WTC11 (cell line): ENCODE results near the gene CTRB1. TPM values are rescaled to one million over a fixed set of nuclear protein-coding genes. Genes with fewer than 3 reads are reported as not detected.

Experiments
- ATF3 ChIP-seq: sonication (generic); formaldehyde crosslinking; conservative IDR thresholded peaks from 2 replicates; pipeline ENCODE4 v1.8.1; 2022; ENCODE audit warnings: mild to moderate bottlenecking, missing genetic modification reagents
- E2F1 ChIP-seq: sonication (generic); formaldehyde crosslinking; IDR thresholded peaks from 2 replicates; pipeline ENCODE4 v1.8.0; 2022; ENCODE audit warnings: mild to moderate bottlenecking, missing genetic modification reagents
- E2F4 ChIP-seq: sonication (generic); formaldehyde crosslinking; IDR thresholded peaks from 2 replicates; pipeline ENCODE4 v1.8.1; 2022; ENCODE audit warnings: low read depth, mild to moderate bottlenecking, moderate library complexity, missing genetic modification reagents, borderline replicate concordance
- ELF4 ChIP-seq: sonication (generic); formaldehyde crosslinking; IDR thresholded peaks from 2 replicates; pipeline ENCODE4 v1.8.1; 2022; ENCODE audit warnings: low read depth, mild to moderate bottlenecking, moderate library complexity, missing genetic modification reagents
- FOXP1 ChIP-seq: sonication (generic); formaldehyde crosslinking; IDR thresholded peaks from 2 replicates; pipeline ENCODE4 v1.8.0; 2022; ENCODE audit warnings: missing genetic modification reagents, mild to moderate bottlenecking, moderate library complexity, borderline replicate concordance
- KAT7 ChIP-seq: sonication (generic); formaldehyde crosslinking; IDR thresholded peaks from 2 replicates; pipeline ENCODE4 v1.8.1; 2023; ENCODE audit warnings: missing genetic modification reagents, mild to moderate bottlenecking, borderline replicate concordance
- SMAD4 ChIP-seq: sonication (generic); formaldehyde crosslinking; IDR thresholded peaks from 2 replicates; pipeline ENCODE4 v1.8.0; 2022; ENCODE audit warnings: mild to moderate bottlenecking, missing genetic modification reagents
- ZNF121 ChIP-seq: sonication (generic); formaldehyde crosslinking; IDR thresholded peaks from 2 replicates; pipeline ENCODE4 v1.8.0; 2023; ENCODE audit warnings: missing genetic modification reagents
- ZNF263 ChIP-seq: sonication (generic); formaldehyde crosslinking; IDR thresholded peaks from 2 replicates; pipeline ENCODE4 v1.8.1; 2022; ENCODE audit warnings: low read depth, mild to moderate bottlenecking, moderate library complexity, missing genetic modification reagents
- ZNF317 ChIP-seq: sonication (generic); formaldehyde crosslinking; IDR thresholded peaks from 2 replicates; pipeline ENCODE4 v1.8.1; 2023; ENCODE audit warnings: low read depth, mild to moderate bottlenecking, moderate library complexity, missing genetic modification reagents, borderline replicate concordance
- ZNF396 ChIP-seq: fragments of 250-450 bp; sonication (Bioruptor Pico); IDR thresholded peaks from 2 replicates; pipeline ENCODE4 v1.8.0; 2021; ENCODE audit warnings: mild to moderate bottlenecking, moderate library complexity, borderline replicate concordance
- ZNF423 ChIP-seq: fragments of 250-450 bp; sonication (Bioruptor Pico); IDR thresholded peaks from 2 replicates; pipeline ENCODE4 v2.1.2; 2022; ENCODE audit warnings: mild to moderate bottlenecking, moderate library complexity
- ZNF671 ChIP-seq: fragments of 250-450 bp; sonication (Bioruptor Pico); IDR thresholded peaks from 2 replicates; pipeline ENCODE4 v1.8.0; 2021; ENCODE audit warnings: mild to moderate bottlenecking
- ZSCAN18 ChIP-seq: fragments of 250-450 bp; sonication (Bioruptor Pico); IDR thresholded peaks from 2 replicates; pipeline ENCODE4 v2.1.2; 2022; ENCODE audit warnings: mild to moderate bottlenecking, moderate library complexity
- total RNA-seq: library from RNA; stranded (reverse); gene quantifications from 3 replicates; pipeline ENCODE4 v1.2.3, GENCODE V29; 2021
- TF ChIP-seq, protein P1 (sequence below): sonication (generic); formaldehyde crosslinking; IDR thresholded peaks from 2 replicates; pipeline ENCODE4 v1.8.1; 2023; ENCODE audit warnings: mild to moderate bottlenecking, missing genetic modification reagents, borderline replicate concordance
- TF ChIP-seq, protein P2 (sequence below): sonication (generic); formaldehyde crosslinking; IDR thresholded peaks from 2 replicates; pipeline ENCODE4 v1.8.0; 2023; ENCODE audit warnings: missing genetic modification reagents
- TF ChIP-seq, protein P3 (sequence below): fragments of 250-450 bp; sonication (Bioruptor Pico); IDR thresholded peaks from 2 replicates; pipeline ENCODE4 v1.9.0; 2021; ENCODE audit warnings: mild to moderate bottlenecking
- TF ChIP-seq, protein P4 (sequence below): sonication (generic); formaldehyde crosslinking; IDR thresholded peaks from 2 replicates; pipeline ENCODE4 v1.8.0; 2022; ENCODE audit warnings: mild to moderate bottlenecking, missing genetic modification reagents
- TF ChIP-seq, protein P5 (sequence below): sonication (generic); formaldehyde crosslinking; IDR thresholded peaks from 2 replicates; pipeline ENCODE4 v1.8.1; 2022; ENCODE audit warnings: mild to moderate bottlenecking, moderate library complexity, missing genetic modification reagents
- TF ChIP-seq, protein P6 (sequence below): sonication (generic); formaldehyde crosslinking; IDR thresholded peaks from 2 replicates; pipeline ENCODE4 v1.8.0; 2022; ENCODE audit warnings: mild to moderate bottlenecking, missing genetic modification reagents
- TF ChIP-seq, protein P7 (sequence below): sonication (generic); formaldehyde crosslinking; IDR thresholded peaks from 2 replicates; pipeline ENCODE4 v1.8.1; 2022; ENCODE audit warnings: low read depth, missing genetic modification reagents, borderline replicate concordance

The CTRB1 gene
- total RNA-seq, 1 experiment from 2014 or later: 3.9 TPM

DNA sequence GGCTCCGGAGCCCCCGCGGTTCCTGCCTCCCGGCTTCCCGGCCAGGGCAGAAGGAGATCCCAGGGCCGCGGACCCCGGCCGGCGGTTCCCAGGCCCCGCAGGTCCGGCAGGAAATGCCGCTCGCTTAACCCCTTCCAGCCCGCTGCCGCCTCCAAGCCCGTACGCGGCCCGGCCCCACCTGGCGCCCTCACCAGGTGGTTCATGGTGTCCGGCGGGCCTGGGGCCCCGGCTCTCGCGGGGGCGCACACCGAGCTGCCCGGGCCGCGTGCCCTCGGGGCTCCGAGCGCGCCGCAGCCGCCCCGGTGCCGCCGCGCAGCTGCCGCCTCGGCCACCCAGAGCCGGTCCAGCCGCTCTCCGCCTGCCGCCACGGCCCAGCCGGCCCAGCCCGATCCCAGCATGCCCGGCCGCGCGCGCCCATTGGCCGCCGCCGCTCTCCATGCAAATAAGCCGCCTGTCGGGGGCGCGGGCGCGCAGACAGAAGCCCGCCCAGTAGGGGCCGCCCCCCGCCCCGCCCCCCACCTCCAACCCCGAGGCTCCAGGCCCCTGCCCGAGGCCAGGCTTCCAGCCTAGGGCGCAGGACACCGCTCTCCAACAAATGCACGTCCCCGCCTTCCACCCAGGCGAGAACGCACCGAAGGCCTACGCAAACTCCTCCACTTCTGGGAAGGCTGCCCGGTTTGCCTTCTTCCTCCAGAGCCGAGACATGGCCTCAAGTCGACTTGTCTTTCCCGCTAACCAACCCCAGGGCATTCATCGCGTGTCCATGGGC, 32.7 kb downstream of the CTRB1 start, which contains the start of gene BCAR1 (continued):
- TF ChIP-seq ZNF423 (CRISPR knock-in tag) (peak; percentile 52; the same call in 1 of the 2 replicates), ZNF317 (CRISPR knock-in tag) (no peak), KAT7 (CRISPR knock-in tag) (no peak; the same call in 1 of the 2 replicates), ZSCAN18 (CRISPR knock-in tag) (no peak), SMAD4 (CRISPR knock-in tag) (no peak), FOXP1 (CRISPR knock-in tag) (no peak), ZNF671 (CRISPR knock-in tag) (no peak), E2F1 (CRISPR knock-in tag) (no peak), ZNF263 (CRISPR knock-in tag) (no peak), E2F4 (CRISPR knock-in tag) (no peak), ZNF121 (CRISPR knock-in tag) (no peak), ATF3 (CRISPR knock-in tag) (no peak), ELF4 (CRISPR knock-in tag) (no peak), ZNF396 (CRISPR knock-in tag) (no peak)
- TF ChIP-seq, protein P1, sequence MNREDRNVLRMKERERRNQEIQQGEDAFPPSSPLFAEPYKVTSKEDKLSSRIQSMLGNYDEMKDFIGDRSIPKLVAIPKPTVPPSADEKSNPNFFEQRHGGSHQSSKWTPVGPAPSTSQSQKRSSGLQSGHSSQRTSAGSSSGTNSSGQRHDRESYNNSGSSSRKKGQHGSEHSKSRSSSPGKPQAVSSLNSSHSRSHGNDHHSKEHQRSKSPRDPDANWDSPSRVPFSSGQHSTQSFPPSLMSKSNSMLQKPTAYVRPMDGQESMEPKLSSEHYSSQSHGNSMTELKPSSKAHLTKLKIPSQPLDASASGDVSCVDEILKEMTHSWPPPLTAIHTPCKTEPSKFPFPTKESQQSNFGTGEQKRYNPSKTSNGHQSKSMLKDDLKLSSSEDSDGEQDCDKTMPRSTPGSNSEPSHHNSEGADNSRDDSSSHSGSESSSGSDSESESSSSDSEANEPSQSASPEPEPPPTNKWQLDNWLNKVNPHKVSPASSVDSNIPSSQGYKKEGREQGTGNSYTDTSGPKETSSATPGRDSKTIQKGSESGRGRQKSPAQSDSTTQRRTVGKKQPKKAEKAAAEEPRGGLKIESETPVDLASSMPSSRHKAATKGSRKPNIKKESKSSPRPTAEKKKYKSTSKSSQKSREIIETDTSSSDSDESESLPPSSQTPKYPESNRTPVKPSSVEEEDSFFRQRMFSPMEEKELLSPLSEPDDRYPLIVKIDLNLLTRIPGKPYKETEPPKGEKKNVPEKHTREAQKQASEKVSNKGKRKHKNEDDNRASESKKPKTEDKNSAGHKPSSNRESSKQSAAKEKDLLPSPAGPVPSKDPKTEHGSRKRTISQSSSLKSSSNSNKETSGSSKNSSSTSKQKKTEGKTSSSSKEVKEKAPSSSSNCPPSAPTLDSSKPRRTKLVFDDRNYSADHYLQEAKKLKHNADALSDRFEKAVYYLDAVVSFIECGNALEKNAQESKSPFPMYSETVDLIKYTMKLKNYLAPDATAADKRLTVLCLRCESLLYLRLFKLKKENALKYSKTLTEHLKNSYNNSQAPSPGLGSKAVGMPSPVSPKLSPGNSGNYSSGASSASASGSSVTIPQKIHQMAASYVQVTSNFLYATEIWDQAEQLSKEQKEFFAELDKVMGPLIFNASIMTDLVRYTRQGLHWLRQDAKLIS (CRISPR knock-in tag): no peak
- TF ChIP-seq, protein P2, sequence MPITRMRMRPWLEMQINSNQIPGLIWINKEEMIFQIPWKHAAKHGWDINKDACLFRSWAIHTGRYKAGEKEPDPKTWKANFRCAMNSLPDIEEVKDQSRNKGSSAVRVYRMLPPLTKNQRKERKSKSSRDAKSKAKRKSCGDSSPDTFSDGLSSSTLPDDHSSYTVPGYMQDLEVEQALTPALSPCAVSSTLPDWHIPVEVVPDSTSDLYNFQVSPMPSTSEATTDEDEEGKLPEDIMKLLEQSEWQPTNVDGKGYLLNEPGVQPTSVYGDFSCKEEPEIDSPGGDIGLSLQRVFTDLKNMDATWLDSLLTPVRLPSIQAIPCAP (CRISPR knock-in tag): no peak
- TF ChIP-seq, protein P3, sequence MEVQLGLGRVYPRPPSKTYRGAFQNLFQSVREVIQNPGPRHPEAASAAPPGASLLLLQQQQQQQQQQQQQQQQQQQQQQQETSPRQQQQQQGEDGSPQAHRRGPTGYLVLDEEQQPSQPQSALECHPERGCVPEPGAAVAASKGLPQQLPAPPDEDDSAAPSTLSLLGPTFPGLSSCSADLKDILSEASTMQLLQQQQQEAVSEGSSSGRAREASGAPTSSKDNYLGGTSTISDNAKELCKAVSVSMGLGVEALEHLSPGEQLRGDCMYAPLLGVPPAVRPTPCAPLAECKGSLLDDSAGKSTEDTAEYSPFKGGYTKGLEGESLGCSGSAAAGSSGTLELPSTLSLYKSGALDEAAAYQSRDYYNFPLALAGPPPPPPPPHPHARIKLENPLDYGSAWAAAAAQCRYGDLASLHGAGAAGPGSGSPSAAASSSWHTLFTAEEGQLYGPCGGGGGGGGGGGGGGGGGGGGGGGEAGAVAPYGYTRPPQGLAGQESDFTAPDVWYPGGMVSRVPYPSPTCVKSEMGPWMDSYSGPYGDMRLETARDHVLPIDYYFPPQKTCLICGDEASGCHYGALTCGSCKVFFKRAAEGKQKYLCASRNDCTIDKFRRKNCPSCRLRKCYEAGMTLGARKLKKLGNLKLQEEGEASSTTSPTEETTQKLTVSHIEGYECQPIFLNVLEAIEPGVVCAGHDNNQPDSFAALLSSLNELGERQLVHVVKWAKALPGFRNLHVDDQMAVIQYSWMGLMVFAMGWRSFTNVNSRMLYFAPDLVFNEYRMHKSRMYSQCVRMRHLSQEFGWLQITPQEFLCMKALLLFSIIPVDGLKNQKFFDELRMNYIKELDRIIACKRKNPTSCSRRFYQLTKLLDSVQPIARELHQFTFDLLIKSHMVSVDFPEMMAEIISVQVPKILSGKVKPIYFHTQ: no peak
- TF ChIP-seq, protein P4, sequence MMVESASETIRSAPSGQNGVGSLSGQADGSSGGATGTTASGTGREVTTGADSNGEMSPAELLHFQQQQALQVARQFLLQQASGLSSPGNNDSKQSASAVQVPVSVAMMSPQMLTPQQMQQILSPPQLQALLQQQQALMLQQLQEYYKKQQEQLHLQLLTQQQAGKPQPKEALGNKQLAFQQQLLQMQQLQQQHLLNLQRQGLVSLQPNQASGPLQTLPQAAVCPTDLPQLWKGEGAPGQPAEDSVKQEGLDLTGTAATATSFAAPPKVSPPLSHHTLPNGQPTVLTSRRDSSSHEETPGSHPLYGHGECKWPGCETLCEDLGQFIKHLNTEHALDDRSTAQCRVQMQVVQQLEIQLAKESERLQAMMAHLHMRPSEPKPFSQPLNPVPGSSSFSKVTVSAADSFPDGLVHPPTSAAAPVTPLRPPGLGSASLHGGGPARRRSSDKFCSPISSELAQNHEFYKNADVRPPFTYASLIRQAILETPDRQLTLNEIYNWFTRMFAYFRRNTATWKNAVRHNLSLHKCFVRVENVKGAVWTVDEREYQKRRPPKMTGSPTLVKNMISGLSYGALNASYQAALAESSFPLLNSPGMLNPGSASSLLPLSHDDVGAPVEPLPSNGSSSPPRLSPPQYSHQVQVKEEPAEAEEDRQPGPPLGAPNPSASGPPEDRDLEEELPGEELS (CRISPR knock-in tag): no peak
- TF ChIP-seq, protein P5, sequence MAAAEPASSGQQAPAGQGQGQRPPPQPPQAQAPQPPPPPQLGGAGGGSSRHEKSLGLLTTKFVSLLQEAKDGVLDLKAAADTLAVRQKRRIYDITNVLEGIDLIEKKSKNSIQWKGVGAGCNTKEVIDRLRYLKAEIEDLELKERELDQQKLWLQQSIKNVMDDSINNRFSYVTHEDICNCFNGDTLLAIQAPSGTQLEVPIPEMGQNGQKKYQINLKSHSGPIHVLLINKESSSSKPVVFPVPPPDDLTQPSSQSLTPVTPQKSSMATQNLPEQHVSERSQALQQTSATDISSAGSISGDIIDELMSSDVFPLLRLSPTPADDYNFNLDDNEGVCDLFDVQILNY (CRISPR knock-in tag): no peak
- TF ChIP-seq, protein P6, sequence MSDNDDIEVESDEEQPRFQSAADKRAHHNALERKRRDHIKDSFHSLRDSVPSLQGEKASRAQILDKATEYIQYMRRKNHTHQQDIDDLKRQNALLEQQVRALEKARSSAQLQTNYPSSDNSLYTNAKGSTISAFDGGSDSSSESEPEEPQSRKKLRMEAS: no peak
- TF ChIP-seq, protein P7, sequence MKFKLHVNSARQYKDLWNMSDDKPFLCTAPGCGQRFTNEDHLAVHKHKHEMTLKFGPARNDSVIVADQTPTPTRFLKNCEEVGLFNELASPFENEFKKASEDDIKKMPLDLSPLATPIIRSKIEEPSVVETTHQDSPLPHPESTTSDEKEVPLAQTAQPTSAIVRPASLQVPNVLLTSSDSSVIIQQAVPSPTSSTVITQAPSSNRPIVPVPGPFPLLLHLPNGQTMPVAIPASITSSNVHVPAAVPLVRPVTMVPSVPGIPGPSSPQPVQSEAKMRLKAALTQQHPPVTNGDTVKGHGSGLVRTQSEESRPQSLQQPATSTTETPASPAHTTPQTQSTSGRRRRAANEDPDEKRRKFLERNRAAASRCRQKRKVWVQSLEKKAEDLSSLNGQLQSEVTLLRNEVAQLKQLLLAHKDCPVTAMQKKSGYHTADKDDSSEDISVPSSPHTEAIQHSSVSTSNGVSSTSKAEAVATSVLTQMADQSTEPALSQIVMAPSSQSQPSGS: no peak
